ENCODE results near the gene MAGI1. TPM values are rescaled to one million over a fixed set of nuclear protein-coding genes. Genes with fewer than 3 reads are reported as not detected.

The MAGI1 gene
- total RNA-seq, 1 experiment from 2014 or later: 38.6 TPM

GRCh38 chr3:65734792-65735191, 303.9 kb downstream of the MAGI1 start:
- CTCF ChIA-PET: no interaction called here
- H3K9me3 ChIP-seq (ENCODE audit: control insufficient read depth in 1 of 2, insufficient read depth in 1 of 2, low read depth in 1 of 2, low read length in 2 of 2): no peaks in the 10 kb centered on the region
- intact Hi-C loops (cut with micrococcal nuclease): loop anchor here (1.0 to 5.0 kb wide), 3 partner anchors 17 to 392 kb away; no protein-coding TSS in a partner anchor

More at GRCh38 chr3:65734792-65735191, 303.9 kb downstream of the MAGI1 start:
- H3K4me1 ChIP-seq (ENCODE audit: control insufficient read depth in 1 of 2, insufficient read depth in 2 of 2, low read length in 2 of 2): no peaks in the 10 kb centered on the region
- H3K27ac ChIP-seq (ENCODE audit: low read depth, low read length): no peak overlapping the region
- ATAC-seq (no peak), DNase-seq (ENCODE audit: low read depth, low spot score) (no peak)
- no peaks in the 10 kb centered on the region for H3K27me3 ChIP-seq (ENCODE audit: insufficient read depth, low read length)
- H3K9me2 ChIP-seq (ENCODE audit: insufficient read depth): no peaks in the 10 kb centered on the region
- no peaks in the 10 kb centered on the region; the same call in 1 of the 2 replicates for H4K20me1 ChIP-seq (ENCODE audit: insufficient read depth)
- ChIA-PET RAD21 (ENCODE audit: low non-redundant PET in 1 of 2, low total read pairs in 2 of 2, uncharacterized antibody in 2 of 2, unreplicated experiment in 2 of 2) (no interaction called here), POLR2A (no interaction called here)
- H3K9ac ChIP-seq (ENCODE audit: low read length): no peak overlapping the region
- H3K79me2 ChIP-seq (ENCODE audit: insufficient read depth, low read length): no peaks in the 10 kb centered on the region
- no TSS peak for BruUV-seq (replicated peaks)
- TF ChIP-seq ZBTB33 (IDR thresholded peaks at IDR 0.05; ENCODE audit: extremely low read depth, insufficient replicate concordance, low read length): no peak
- no peak for TF ChIP-seq EZH2 (IDR thresholded peaks at IDR 0.05)
- TF ChIP-seq POLR2A (IDR thresholded peaks at IDR 0.05; ENCODE audit: borderline replicate concordance, extremely low read depth, insufficient read depth, insufficient read length): no peak
- TF ChIP-seq MAX (IDR thresholded peaks at IDR 0.05): no peak
- no peak for TF ChIP-seq ELF1 (IDR thresholded peaks at IDR 0.05; ENCODE audit: borderline replicate concordance, low read depth)
- TF ChIP-seq EZH2phosphoT487 (IDR thresholded peaks at IDR 0.05; ENCODE audit: borderline replicate concordance): no peak
- TF ChIP-seq, protein P1, sequence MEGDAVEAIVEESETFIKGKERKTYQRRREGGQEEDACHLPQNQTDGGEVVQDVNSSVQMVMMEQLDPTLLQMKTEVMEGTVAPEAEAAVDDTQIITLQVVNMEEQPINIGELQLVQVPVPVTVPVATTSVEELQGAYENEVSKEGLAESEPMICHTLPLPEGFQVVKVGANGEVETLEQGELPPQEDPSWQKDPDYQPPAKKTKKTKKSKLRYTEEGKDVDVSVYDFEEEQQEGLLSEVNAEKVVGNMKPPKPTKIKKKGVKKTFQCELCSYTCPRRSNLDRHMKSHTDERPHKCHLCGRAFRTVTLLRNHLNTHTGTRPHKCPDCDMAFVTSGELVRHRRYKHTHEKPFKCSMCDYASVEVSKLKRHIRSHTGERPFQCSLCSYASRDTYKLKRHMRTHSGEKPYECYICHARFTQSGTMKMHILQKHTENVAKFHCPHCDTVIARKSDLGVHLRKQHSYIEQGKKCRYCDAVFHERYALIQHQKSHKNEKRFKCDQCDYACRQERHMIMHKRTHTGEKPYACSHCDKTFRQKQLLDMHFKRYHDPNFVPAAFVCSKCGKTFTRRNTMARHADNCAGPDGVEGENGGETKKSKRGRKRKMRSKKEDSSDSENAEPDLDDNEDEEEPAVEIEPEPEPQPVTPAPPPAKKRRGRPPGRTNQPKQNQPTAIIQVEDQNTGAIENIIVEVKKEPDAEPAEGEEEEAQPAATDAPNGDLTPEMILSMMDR (IDR thresholded peaks at IDR 0.05 in 2 of 3, conservative IDR thresholded peaks at IDR 0.05 in 1 of 3; ENCODE audit: borderline replicate concordance in 1 of 3, insufficient read depth in 1 of 3, low read depth in 2 of 3, low read length in 2 of 3): no peak
- no peak overlapping the region for H3K4me2 ChIP-seq (ENCODE audit: low read length)
- H2AFZ ChIP-seq (ENCODE audit: low read depth, low read length, poor library complexity, severe bottlenecking): no peak overlapping the region
- H3K4me3 ChIP-seq (replicated peaks in 1 of 2; ENCODE audit: low read depth in 1 of 2, low read length in 2 of 2): no peak overlapping the region
- no peaks in the 10 kb centered on the region for H3K36me3 ChIP-seq (ENCODE audit: control insufficient read depth in 1 of 2, insufficient read depth in 2 of 2, low read length in 2 of 2)
